IPS DF 19.7 (cell line): ENCODE data around the gene ANO4.
A peak's percentile ranks its signal among the peaks of the same experiment; 100 is the strongest.
"Not testable (repeated sequence)": the region's sequence is repeated elsewhere in the genome, so short reads cannot be mapped to it uniquely, and the experiment has no call there.

ENCODE experiments used
- DNase-seq: peaks from one replicate; pipeline ENCODE4 v3.0.0-alpha.2; 2013; ENCODE audit warnings: low read depth, low spot score

ANO4 gene

GRCh38 chr12:101087920-101088319 is 293.3 kb downstream of the ANO4 start:
- DNase-seq, result no peak

DNA sequence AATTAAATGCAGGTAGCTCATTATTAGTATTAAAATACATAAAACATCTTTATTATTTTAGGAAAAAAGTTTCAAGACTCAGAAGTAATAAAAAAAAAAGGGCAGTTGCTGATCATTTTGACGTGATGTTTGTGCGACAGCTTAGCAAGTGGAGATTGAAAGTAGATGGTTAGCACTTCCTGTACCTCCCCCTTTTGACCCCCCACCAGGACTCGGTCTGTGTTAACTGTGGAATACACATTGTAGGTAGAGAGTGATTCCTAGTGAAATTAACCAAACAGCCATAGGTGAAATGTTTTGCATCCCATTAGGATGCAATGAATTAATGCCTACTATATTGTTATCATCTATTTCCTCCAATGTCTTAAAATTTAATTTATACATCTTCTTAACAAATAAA is 294.7 kb downstream of the ANO4 start:
- no peak for DNase-seq

GRCh38 chr12:101090222-101090621 is 295.6 kb downstream of the ANO4 start:
- DNase-seq, result not testable (repeated sequence)

- DNase-seq, result no peak
Observed at GRCh38 chr12:101097829-101098580, 303.4 kb downstream of the ANO4 start.

DNA sequence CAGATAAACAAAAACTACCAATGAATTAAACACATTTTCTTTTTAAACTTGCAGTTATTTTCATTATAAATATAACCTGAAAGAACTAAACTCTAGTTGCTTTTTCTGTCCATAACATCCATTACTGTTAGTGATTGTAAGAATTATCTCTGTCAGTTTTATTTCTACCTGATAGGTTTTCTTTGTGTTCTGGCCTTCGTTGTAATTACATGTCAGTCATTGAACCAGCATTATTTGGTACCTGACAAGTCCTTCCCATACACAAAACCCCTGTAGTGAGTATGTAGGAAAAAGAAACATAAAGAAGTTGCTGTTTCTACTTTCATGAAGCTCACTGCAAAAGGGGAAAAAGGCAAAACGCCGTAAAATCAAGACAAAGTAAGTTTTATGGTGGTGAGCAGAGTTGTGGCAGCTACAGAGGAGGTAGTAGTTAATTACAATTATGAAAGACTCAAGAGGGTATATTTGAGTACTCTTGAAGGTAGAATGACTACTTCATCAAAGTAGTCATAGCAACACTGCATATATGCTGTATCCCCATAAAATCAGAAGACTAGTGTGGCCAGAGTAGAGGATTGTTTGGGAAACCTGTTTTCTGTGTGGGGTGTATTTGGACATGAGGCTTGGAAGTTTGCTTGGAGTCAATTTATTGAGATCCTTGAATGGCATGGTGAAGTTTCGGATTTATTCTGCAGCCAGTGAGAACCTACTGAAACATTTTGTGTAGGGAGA is 312.6 kb downstream of the ANO4 start:
- no peak for DNase-seq

DNA sequence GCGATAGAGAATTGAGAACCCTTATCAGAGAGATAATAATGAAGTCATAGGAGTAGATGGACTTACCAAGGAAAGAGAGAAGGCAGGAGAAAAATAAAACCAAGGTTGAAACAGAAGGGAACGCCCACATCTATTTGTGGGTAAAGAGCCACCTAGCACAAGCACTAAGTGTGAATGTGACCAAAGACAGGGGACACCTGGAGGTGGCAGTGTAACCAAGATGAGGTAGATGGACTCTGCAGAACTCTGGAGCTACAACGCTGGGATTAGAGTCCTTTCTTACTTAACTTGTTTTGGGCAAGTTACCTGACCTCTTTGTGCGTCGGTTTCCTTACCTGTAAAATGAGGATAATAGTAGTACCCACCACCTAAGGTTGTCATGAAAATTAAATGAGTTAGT is 313.6 kb downstream of the ANO4 start:
- DNase-seq, result no peak

DNA sequence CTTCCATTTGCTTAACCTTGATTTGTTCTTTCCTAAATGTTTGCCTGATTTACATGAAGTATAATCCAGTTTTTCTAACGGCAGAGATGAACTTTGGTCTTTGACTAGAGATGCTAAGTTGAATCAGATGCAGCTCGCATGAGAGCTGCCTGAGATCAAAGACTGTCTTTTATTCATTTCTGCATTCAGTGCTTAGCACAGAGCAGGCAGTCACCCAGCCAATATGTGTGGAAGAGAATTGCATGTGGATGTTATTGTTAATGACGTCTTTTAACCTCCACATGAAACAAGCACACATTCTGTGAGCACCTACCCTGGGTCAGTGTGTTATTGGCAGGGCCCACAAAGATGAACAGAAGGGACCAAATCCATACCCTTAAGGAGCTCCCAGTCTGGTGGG is 316.3 kb downstream of the ANO4 start:
- DNase-seq, result no peak

DNA sequence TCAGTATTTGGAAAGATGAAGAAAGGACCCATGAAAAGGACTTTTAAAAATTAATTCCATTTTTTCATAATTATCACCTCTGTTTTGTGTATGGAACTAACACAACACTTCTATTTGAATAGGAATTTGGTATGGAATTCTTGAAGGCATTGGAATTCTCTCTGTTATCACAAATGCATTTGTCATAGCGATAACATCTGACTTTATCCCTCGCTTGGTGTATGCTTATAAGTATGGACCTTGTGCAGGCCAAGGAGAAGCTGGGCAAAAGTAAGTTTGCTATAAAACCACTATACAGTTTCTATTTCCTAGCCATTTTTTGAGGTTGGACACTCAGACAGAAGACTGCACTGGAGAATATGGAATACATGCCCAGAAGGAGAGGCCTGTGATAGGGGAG is 316.9 kb downstream of the ANO4 start:
- DNase-seq, result no peak

DNA sequence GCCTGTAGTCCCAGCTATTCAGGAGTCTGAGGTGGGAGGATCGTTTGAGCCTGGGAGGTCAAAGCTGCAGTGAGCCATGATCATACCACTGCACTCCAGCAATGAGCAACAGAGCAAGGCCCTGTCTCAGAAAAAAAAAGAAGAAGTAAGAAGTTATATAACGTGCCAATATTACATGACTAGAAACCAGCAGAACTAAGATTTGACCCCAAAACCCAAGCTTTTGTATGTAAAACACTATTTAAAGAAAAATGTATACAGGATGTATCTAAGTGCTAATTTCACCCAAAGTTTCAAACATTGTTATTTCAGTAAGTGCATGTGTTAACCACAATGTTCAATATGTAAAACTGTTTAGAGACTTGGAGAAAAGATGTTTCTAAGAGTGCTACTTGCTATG is 320.8 kb downstream of the ANO4 start:
- no peak for DNase-seq

- no peak for DNase-seq
Observed at GRCh38 chr12:101116911-101117310, 322.3 kb downstream of the ANO4 start.

DNA sequence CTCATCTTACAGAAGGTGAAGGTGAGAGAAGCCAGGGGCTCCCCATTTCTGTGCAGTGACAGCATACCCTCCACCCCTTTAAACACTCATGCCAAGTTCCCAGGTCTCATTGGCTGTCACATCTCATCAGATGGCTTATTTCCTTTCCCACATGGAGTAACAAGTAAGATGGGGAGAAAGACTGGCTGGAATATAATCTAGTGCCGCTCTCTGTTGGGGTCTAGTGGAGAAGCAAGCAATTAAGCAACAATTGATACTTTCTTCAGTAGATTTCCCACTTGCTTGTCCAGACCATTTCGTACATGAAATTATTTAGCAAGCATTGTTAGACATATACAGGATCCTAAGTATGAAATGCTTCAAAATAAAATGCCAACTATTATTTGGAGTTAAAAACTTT is 323.3 kb downstream of the ANO4 start:
- no peak for DNase-seq

- DNase-seq, result no peak
Observed at GRCh38 chr12:101127521-101128219, 333.1 kb downstream of the ANO4 start.

DNA sequence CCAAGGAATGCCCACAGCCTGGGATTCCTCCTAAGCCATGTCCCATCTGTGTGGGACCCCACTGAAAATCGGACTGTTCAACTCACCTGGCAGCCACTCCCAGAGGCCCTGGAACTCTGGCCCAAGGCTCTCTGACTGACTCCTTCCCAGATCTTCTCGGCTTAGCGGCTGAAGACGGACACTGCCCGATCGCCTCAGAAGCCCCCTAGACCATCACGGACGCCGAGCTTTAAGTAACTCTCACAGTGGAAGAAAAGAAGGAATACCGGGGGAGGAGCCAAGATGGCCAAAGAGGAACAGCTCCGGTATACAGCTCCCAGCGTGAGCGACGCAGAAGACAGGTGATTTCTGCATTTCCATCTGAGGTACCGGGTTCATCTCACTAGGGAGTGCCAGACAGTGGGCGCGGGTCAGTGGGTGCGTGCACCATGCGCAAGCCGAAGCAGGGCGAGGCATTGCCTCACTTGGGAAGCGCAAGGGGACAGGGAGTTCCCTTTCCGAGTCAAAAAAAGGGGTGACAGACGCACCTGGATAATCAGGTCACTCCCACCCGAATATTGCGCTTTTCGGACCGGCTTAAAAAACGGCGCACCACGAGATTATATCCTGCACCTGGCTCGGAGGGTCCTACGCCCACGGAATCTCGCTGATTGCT is 351.3 kb downstream of the ANO4 start:
- not testable (repeated sequence) for DNase-seq

DNA sequence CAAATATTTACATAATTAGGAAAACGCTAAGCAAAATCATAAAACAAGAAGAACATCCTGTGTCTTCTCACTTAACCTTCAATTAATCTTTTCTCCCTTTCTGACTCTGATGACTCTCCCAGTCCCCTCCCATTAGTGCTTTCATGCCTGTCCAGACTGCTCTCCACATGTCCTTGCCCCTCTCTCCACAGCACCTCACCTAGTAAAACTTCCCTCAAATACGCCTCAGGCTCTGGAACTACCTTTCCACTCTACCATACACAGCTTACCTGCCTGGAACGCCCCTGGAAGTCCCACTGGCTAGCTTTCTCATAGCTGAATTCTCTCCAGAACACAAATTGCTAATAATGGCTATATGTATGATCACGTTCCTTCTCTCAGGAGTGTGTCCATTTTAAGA is 370.7 kb downstream of the ANO4 start:
- DNase-seq, result no peak

GRCh38 chr12:101166866-101167265 is 372.3 kb downstream of the ANO4 start:
- DNase-seq, result no peak

GRCh38 chr12:101168001-101168400 is 373.4 kb downstream of the ANO4 start:
- DNase-seq, result no peak

- peak; percentile 42 for DNase-seq
Observed at GRCh38 chr12:101172316-101172715, 377.7 kb downstream of the ANO4 start.

- no peak for DNase-seq
Observed at GRCh38 chr12:101173197-101173749, 378.7 kb downstream of the ANO4 start.

- DNase-seq, result no peak
Observed at GRCh38 chr12:101174541-101174940, 380.0 kb downstream of the ANO4 start.
